ENCODE results near the gene MYO9B.
A peak's percentile ranks its signal among the peaks of the same experiment; 100 is the strongest.
"Not testable (repeated sequence)": the region's sequence is repeated elsewhere in the genome, so short reads cannot be mapped to it uniquely, and the experiment has no call there.

MYO9B gene

GRCh38 chr19:17183858-17184321 lies 108.3 kb downstream of the MYO9B start:
- DNase-seq (ENCODE audit: low spot score) = no peak

- no peak for DNase-seq (ENCODE audit: low spot score)
These were observed 108.8 kb downstream of the MYO9B start for GRCh38 chr19:17184371-17184841.

GRCh38 chr19:17185590-17185989 lies 110.0 kb downstream of the MYO9B start:
- no peak for DNase-seq (ENCODE audit: low spot score)

GRCh38 chr19:17191736-17192135 lies 116.2 kb downstream of the MYO9B start:
- DNase-seq (ENCODE audit: low spot score) = not testable (repeated sequence)

GRCh38 chr19:17192751-17193150 lies 117.2 kb downstream of the MYO9B start:
- no peak for DNase-seq (ENCODE audit: low spot score)

GRCh38 chr19:17194608-17195007 lies 119.0 kb downstream of the MYO9B start:
- DNase-seq (ENCODE audit: low spot score) = no peak

- DNase-seq (ENCODE audit: low spot score) = no peak
These were observed 119.5 kb downstream of the MYO9B start for GRCh38 chr19:17195106-17195505.

GRCh38 chr19:17196610-17197009 lies 121.0 kb downstream of the MYO9B start:
- DNase-seq (ENCODE audit: low spot score) = no peak

GRCh38 chr19:17197666-17198065 lies 122.1 kb downstream of the MYO9B start:
- no peak for DNase-seq (ENCODE audit: low spot score)

- DNase-seq (ENCODE audit: low spot score) = no peak
These were observed 125.0 kb downstream of the MYO9B start for GRCh38 chr19:17200408-17201079.

GRCh38 chr19:17202249-17202648 lies 126.7 kb downstream of the MYO9B start:
- peak; percentile 53 for DNase-seq (ENCODE audit: low spot score)

GRCh38 chr19:17202713-17203112 lies 127.1 kb downstream of the MYO9B start:
- DNase-seq (ENCODE audit: low spot score) = no peak

GRCh38 chr19:17205237-17206140 lies 129.9 kb downstream of the MYO9B start:
- peak; percentile 34 for DNase-seq (ENCODE audit: low spot score)

GRCh38 chr19:17206736-17207581 lies 131.4 kb downstream of the MYO9B start:
- no peak for DNase-seq (ENCODE audit: low spot score)

GRCh38 chr19:17209126-17210036 lies 133.8 kb downstream of the MYO9B start:
- DNase-seq (ENCODE audit: low spot score) = peak; percentile 63

- DNase-seq (ENCODE audit: low spot score) = no peak
These were observed 134.7 kb downstream of the MYO9B start for GRCh38 chr19:17210296-17210695.

GRCh38 chr19:17211547-17212446 lies 136.2 kb downstream of the MYO9B start:
- no peak for DNase-seq (ENCODE audit: low spot score)

- no peak for DNase-seq (ENCODE audit: low spot score)
These were observed 137.8 kb downstream of the MYO9B start for GRCh38 chr19:17213334-17213733.

- no peak for DNase-seq (ENCODE audit: low spot score)
These were observed 139.0 kb downstream of the MYO9B start for GRCh38 chr19:17214508-17215126.

Measured in SW480 (cell line).